HG02571 (cell line): ENCODE measurements around the gene DPP10.
"Not testable (repeated sequence)": the region's sequence is repeated elsewhere in the genome, so short reads cannot be mapped to it uniquely, and the experiment has no call there.

Experiments used
- ATAC-seq: cut with Tn5 transposase; IDR thresholded peaks from one replicate; pipeline ENCODE4 v1.9.1; 2021; ENCODE audit warnings: mild to moderate bottlenecking, moderate library complexity; ENCODE audit not compliant: unreplicated experiment

Gene DPP10

GRCh38 chr2:114937366-114937930 is 495.0 kb downstream of the DPP10 start:
- ATAC-seq = no peak

- no peak for ATAC-seq
Measured at GRCh38 chr2:114940785-114941458, 498.5 kb downstream of the DPP10 start.

- ATAC-seq = no peak
Measured at GRCh38 chr2:114949228-114949804, 506.9 kb downstream of the DPP10 start.

GRCh38 chr2:114960389-114960788 is 517.9 kb downstream of the DPP10 start:
- no peak for ATAC-seq

- ATAC-seq = no peak
Measured at GRCh38 chr2:114962532-114962931, 520.1 kb downstream of the DPP10 start.

GRCh38 chr2:114968748-114969400 is 526.4 kb downstream of the DPP10 start:
- ATAC-seq = no peak

GRCh38 chr2:115004321-115004720 is 561.9 kb downstream of the DPP10 start:
- not testable (repeated sequence) for ATAC-seq

- ATAC-seq = no peak
Measured at GRCh38 chr2:115011721-115012120, 569.3 kb downstream of the DPP10 start.

- not testable (repeated sequence) for ATAC-seq
Measured at GRCh38 chr2:115022013-115022412, 579.6 kb downstream of the DPP10 start.

- no peak for ATAC-seq
Measured at GRCh38 chr2:115034801-115035200, 592.4 kb downstream of the DPP10 start.

- no peak for ATAC-seq
Measured at GRCh38 chr2:115036818-115037217, 594.4 kb downstream of the DPP10 start.

GRCh38 chr2:115057473-115057872 is 615.0 kb downstream of the DPP10 start:
- no peak for ATAC-seq

GRCh38 chr2:115070002-115070401 is 627.6 kb downstream of the DPP10 start:
- no peak for ATAC-seq

- ATAC-seq = no peak
Measured at GRCh38 chr2:115071534-115071933, 629.1 kb downstream of the DPP10 start.

GRCh38 chr2:115075800-115076199 is 633.4 kb downstream of the DPP10 start:
- no peak for ATAC-seq

- ATAC-seq = no peak
Measured at GRCh38 chr2:115077626-115078025, 635.2 kb downstream of the DPP10 start.

GRCh38 chr2:115083225-115083624 is 640.8 kb downstream of the DPP10 start:
- ATAC-seq = no peak

- no peak for ATAC-seq
Measured at GRCh38 chr2:115083711-115084110, 641.3 kb downstream of the DPP10 start.

- ATAC-seq = no peak
Measured at GRCh38 chr2:115084446-115084845, 642.0 kb downstream of the DPP10 start.

- ATAC-seq = not testable (repeated sequence)
Measured at GRCh38 chr2:115086051-115086620, 643.7 kb downstream of the DPP10 start.

- no peak for ATAC-seq
Measured at GRCh38 chr2:115094441-115094840, 652.0 kb downstream of the DPP10 start.

- no peak for ATAC-seq
Measured at GRCh38 chr2:115105966-115106365, 663.5 kb downstream of the DPP10 start.
